Measurements from ENCODE around the gene SNX5.

The SNX5 gene

GRCh38 chr20:17992847-17993513 is 24.4 kb upstream of the SNX5 start:
- DNase-seq (ENCODE audit: low read depth in 2 of 2) = no peak

GRCh38 chr20:17992224-17992637 is 23.6 kb upstream of the SNX5 start:
- DNase-seq (ENCODE audit: low read depth in 2 of 2) = no peak

GRCh38 chr20:17990278-17990972 is 21.8 kb upstream of the SNX5 start:
- DNase-seq (ENCODE audit: low read depth in 2 of 2) = no peak

GRCh38 chr20:17987988-17988387 is 19.4 kb upstream of the SNX5 start:
- no peak for DNase-seq (ENCODE audit: low read depth in 2 of 2)

GRCh38 chr20:17985388-17986018 is 16.9 kb upstream of the SNX5 start:
- DNase-seq (ENCODE audit: low read depth in 2 of 2) = no peak

- no peak for DNase-seq (ENCODE audit: low read depth in 2 of 2)
These were observed 7.7 kb upstream of the SNX5 start for GRCh38 chr20:17976305-17976704.

GRCh38 chr20:17972121-17972520 is 3.5 kb upstream of the SNX5 start:
- DNase-seq (ENCODE audit: low read depth in 2 of 2) = no peak

GRCh38 chr20:17971300-17972013 is 2.9 kb upstream of the SNX5 start:
- no peak for DNase-seq (ENCODE audit: low read depth in 2 of 2)

- DNase-seq (ENCODE audit: low read depth in 2 of 2) = no peak
These were observed 1.4 kb upstream of the SNX5 start for GRCh38 chr20:17969884-17970409.

GRCh38 chr20:17969278-17969883 is 787 bp upstream of the SNX5 start:
- DNase-seq (ENCODE audit: low read depth in 2 of 2) = no peak

- no peak for DNase-seq (ENCODE audit: low read depth in 2 of 2)
These were observed 851 bp downstream of the SNX5 start for GRCh38 chr20:17967521-17968365.

- no peak for DNase-seq (ENCODE audit: low read depth in 2 of 2)
These were observed 1.9 kb downstream of the SNX5 start for GRCh38 chr20:17966432-17967310.

GRCh38 chr20:17965042-17965697 is 3.4 kb downstream of the SNX5 start:
- DNase-seq (ENCODE audit: low read depth in 2 of 2) = no peak

GRCh38 chr20:17964632-17965031 is 4.0 kb downstream of the SNX5 start:
- no peak for DNase-seq (ENCODE audit: low read depth in 2 of 2)

- DNase-seq (ENCODE audit: low read depth in 2 of 2) = no peak
These were observed 4.5 kb downstream of the SNX5 start for GRCh38 chr20:17964073-17964472.

- DNase-seq (ENCODE audit: low read depth in 2 of 2) = no peak
These were observed 5.3 kb downstream of the SNX5 start for GRCh38 chr20:17963114-17963897.

- DNase-seq (ENCODE audit: low read depth in 2 of 2) = no peak
These were observed 7.0 kb downstream of the SNX5 start for GRCh38 chr20:17961587-17961940.

GRCh38 chr20:17960927-17961586 is 7.5 kb downstream of the SNX5 start:
- no peak for DNase-seq (ENCODE audit: low read depth in 2 of 2)
